Measurements from ENCODE around the gene QPRT. TPM values are rescaled to one million over a fixed set of nuclear protein-coding genes. Genes with fewer than 3 reads are reported as not detected.

QPRT gene
- total RNA-seq, 1 experiment from 2014 or later: 31.1 TPM

- intact Hi-C loops (cut with micrococcal nuclease; ENCODE audit: unreplicated experiment): loop anchor here (2.0 kb wide), 2 partner anchors 116 to 320 kb away; partner anchors contain the start of gene PAGR1
- H3K9me3 ChIP-seq (ENCODE audit: low read depth, low read length, poor library complexity, severe bottlenecking): no peaks in the 10 kb centered on the region
- peaks cover 13% of the 10 kb centered on the region for H3K4me1 ChIP-seq (ENCODE audit: insufficient read depth, low read length, poor library complexity, severe bottlenecking)
- H3K27me3 ChIP-seq (replicated peaks; ENCODE audit: insufficient read depth, low read depth, low read length, poor library complexity): no peaks in the 10 kb centered on the region
- no peak overlapping the region for H3K4me3 ChIP-seq (ENCODE audit: low read depth, low read length, poor library complexity, severe bottlenecking)
- no peak overlapping the region for H3K27ac ChIP-seq (ENCODE audit: low read depth, low read length, poor library complexity, severe bottlenecking)
- DNase-seq (ENCODE audit: low spot score): peak; percentile 90
- TF ChIP-seq CTCF (conservative IDR thresholded peaks at IDR 0.05; ENCODE audit: low read depth, low read length) (peak; percentile 84), EZH2 (IDR thresholded peaks at IDR 0.05; ENCODE audit: borderline replicate concordance, low read depth, low read length, poor library complexity, severe bottlenecking) (no peak)
- ChIA-PET CTCF (interaction anchor here (0.5 to 2.1 kb wide), 10 partner anchors 9 to 332 kb away, joined by 3 to 11 read pairs (median 4); no protein-coding TSS in a partner anchor), POLR2A (ENCODE audit: low non-redundant PET) (no interaction called here)
- no TSS peak for BruUV-seq (replicated peaks)
- H3K36me3 ChIP-seq (ENCODE audit: insufficient read depth, low read length, poor library complexity, severe bottlenecking): no peaks in the 10 kb centered on the region
Observed at GRCh38 chr16:29700253-29700987, 21.4 kb downstream of the QPRT start.

- H3K36me3 ChIP-seq (ENCODE audit: insufficient read depth, low read length, poor library complexity, severe bottlenecking): no peaks in the 10 kb centered on the region
- H3K9me3 ChIP-seq (ENCODE audit: low read depth, low read length, poor library complexity, severe bottlenecking): no peaks in the 10 kb centered on the region
- no peak for DNase-seq (ENCODE audit: low spot score)
- CTCF ChIA-PET: interaction anchor here (0.6 to 1.2 kb wide), 2 partner anchors 28 to 329 kb away, joined by 3 to 4 read pairs; no protein-coding TSS in a partner anchor
- H3K27me3 ChIP-seq (replicated peaks; ENCODE audit: insufficient read depth, low read depth, low read length, poor library complexity): no peaks in the 10 kb centered on the region
- TF ChIP-seq CTCF (conservative IDR thresholded peaks at IDR 0.05; ENCODE audit: low read depth, low read length): no peak
- no peak for TF ChIP-seq EZH2 (IDR thresholded peaks at IDR 0.05; ENCODE audit: borderline replicate concordance, low read depth, low read length, poor library complexity, severe bottlenecking)
- POLR2A ChIA-PET (ENCODE audit: low non-redundant PET): interaction anchor here (0.6 kb wide), 1 partner anchor 128 kb away, joined by 3 read pairs; no protein-coding TSS in a partner anchor
- H3K27ac ChIP-seq (ENCODE audit: low read depth, low read length, poor library complexity, severe bottlenecking): no peak overlapping the region
- intact Hi-C loops (cut with micrococcal nuclease; ENCODE audit: unreplicated experiment): loop anchor here (2.0 kb wide), 2 partner anchors 116 to 320 kb away; partner anchors contain the start of gene PAGR1
- no TSS peak for BruUV-seq (replicated peaks)
- peaks cover 13% of the 10 kb centered on the region for H3K4me1 ChIP-seq (ENCODE audit: insufficient read depth, low read length, poor library complexity, severe bottlenecking)
- H3K4me3 ChIP-seq (ENCODE audit: low read depth, low read length, poor library complexity, severe bottlenecking): no peak overlapping the region
Observed at GRCh38 chr16:29701214-29701555, 22.2 kb downstream of the QPRT start.

- Histone ChIP-seq H3K9me3 (ENCODE audit: low read depth, low read length, poor library complexity, severe bottlenecking) (no peaks in the 10 kb centered on the region), H3K36me3 (ENCODE audit: insufficient read depth, low read length, poor library complexity, severe bottlenecking) (no peaks in the 10 kb centered on the region), H3K27ac (ENCODE audit: low read depth, low read length, poor library complexity, severe bottlenecking) (peak overlapping the region; percentile 4), H3K4me3 (ENCODE audit: low read depth, low read length, poor library complexity, severe bottlenecking) (no peak overlapping the region), H3K4me1 (ENCODE audit: insufficient read depth, low read length, poor library complexity, severe bottlenecking) (peaks cover 13% of the 10 kb centered on the region), H3K27me3 (replicated peaks; ENCODE audit: insufficient read depth, low read depth, low read length, poor library complexity) (no peaks in the 10 kb centered on the region)
- no TSS peak for BruUV-seq (replicated peaks)
- intact Hi-C loops (cut with micrococcal nuclease; ENCODE audit: unreplicated experiment): no loop called here
- CTCF ChIA-PET: no interaction called here
- no peak for TF ChIP-seq EZH2 (IDR thresholded peaks at IDR 0.05; ENCODE audit: borderline replicate concordance, low read depth, low read length, poor library complexity, severe bottlenecking)
- no peak for TF ChIP-seq CTCF (conservative IDR thresholded peaks at IDR 0.05; ENCODE audit: low read depth, low read length)
- peak; percentile 62 for DNase-seq (ENCODE audit: low spot score)
- POLR2A ChIA-PET (ENCODE audit: low non-redundant PET): interaction anchor here (0.7 kb wide), 1 partner anchor 325 kb away, joined by 3 read pairs; no protein-coding TSS in a partner anchor
Observed at GRCh38 chr16:29702269-29702668, 23.3 kb downstream of the QPRT start.

Data from A673 (cell line).